ENCODE results near the gene ZBTB16. TPM values are rescaled to one million over a fixed set of nuclear protein-coding genes. Genes with fewer than 3 reads are reported as not detected.

The ZBTB16 gene
- total RNA-seq, 3 donors from 2014 or later: 4.9 to 82.1 (median 48.8) TPM

DNA sequence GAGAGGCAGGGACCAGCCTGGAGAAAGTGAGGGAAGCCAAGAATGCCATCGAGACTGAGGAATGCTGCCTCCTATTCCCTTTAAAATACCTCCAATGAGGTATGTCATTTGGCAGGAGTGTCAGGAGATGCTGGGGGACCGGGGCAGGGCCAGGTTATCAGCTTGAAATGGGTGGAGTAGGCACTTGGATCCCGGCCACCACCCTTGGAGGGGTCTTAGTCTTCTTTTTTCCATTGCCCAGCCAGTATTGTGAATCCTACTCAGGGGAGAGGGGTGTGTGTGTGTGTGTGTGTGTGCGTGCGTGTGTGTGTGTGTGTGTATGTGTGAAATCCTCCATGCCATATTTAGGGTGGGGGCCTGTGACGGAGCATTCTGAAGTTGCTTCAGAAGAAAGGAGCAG is 116.2 kb downstream of the ZBTB16 start:
- peaks cover 87% of the 10 kb centered on the region for H3K4me1 ChIP-seq (ENCODE audit: low read depth)
- intact Hi-C loops (cut with DNase I, micrococcal nuclease): no loop called here
- H3K9me3 ChIP-seq: no peaks in the 10 kb centered on the region
- DNase-seq: peak in 1 of 3 donors; percentile 28
- TF ChIP-seq, protein P1, sequence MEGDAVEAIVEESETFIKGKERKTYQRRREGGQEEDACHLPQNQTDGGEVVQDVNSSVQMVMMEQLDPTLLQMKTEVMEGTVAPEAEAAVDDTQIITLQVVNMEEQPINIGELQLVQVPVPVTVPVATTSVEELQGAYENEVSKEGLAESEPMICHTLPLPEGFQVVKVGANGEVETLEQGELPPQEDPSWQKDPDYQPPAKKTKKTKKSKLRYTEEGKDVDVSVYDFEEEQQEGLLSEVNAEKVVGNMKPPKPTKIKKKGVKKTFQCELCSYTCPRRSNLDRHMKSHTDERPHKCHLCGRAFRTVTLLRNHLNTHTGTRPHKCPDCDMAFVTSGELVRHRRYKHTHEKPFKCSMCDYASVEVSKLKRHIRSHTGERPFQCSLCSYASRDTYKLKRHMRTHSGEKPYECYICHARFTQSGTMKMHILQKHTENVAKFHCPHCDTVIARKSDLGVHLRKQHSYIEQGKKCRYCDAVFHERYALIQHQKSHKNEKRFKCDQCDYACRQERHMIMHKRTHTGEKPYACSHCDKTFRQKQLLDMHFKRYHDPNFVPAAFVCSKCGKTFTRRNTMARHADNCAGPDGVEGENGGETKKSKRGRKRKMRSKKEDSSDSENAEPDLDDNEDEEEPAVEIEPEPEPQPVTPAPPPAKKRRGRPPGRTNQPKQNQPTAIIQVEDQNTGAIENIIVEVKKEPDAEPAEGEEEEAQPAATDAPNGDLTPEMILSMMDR (IDR thresholded peaks at IDR 0.05): no peak
- H3K36me3 ChIP-seq (ENCODE audit: low read depth): no peaks in the 10 kb centered on the region
- H3K4me3 ChIP-seq: no peak overlapping the region
- no peak for ATAC-seq

DNA sequence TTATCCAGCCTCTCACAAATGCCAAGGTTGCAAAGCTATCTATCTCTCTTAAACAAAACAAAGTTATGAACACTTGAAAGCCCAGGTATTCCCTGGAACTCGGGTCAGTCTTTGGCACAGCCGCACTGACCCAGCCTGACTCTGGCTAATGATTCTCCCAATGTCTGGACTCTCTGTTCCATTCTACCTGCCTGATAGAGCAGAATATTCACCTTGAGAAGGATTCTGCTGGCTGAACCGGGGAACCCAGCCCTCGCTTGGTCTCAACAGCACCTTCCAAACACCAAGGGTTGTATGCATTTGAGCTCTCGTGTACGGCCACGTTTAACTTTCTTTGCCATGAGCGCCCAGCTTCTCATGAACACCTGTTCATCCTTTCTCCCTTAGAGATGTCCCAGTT is 116.8 kb downstream of the ZBTB16 start:
- no peaks in the 10 kb centered on the region for H3K9me3 ChIP-seq
- H3K4me1 ChIP-seq (ENCODE audit: low read depth): peaks cover 85% of the 10 kb centered on the region
- ATAC-seq (no peak), DNase-seq (peak in 1 of 3 donors; percentile 33)
- H3K4me3 ChIP-seq: no peak overlapping the region
- H3K36me3 ChIP-seq (ENCODE audit: low read depth): no peaks in the 10 kb centered on the region
- intact Hi-C loops (cut with DNase I, micrococcal nuclease): no loop called here
- TF ChIP-seq, protein P1 (IDR thresholded peaks at IDR 0.05): no peak

DNA sequence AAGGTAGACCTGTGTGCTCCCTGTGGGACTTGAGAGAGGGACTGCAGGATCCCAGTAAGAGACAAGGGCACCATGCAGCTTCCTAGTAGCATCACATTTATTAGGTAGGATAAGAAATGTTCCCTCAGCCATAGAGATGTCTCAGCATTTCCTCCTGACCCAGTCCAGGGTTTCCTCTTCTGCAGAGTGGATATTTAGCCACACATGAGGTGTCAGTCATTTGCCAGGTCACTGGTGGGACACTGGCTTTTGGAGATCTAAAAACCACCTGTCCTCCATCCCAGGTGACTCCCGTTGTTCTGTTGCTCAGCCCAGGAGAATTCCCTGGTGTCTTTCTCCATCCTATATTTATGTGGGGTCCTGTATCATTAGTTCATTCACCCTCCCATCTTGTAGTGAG is 119.1 kb downstream of the ZBTB16 start:
- intact Hi-C loops (cut with DNase I, micrococcal nuclease): no loop called here
- ATAC-seq (no peak), DNase-seq (peak in 1 of 3 donors; percentile 19)
- Histone ChIP-seq H3K4me1 (ENCODE audit: low read depth) (peaks cover 73% of the 10 kb centered on the region), H3K36me3 (ENCODE audit: low read depth) (no peaks in the 10 kb centered on the region), H3K4me3 (no peak overlapping the region), H3K9me3 (no peaks in the 10 kb centered on the region)
- TF ChIP-seq, protein P1 (IDR thresholded peaks at IDR 0.05): no peak

DNA sequence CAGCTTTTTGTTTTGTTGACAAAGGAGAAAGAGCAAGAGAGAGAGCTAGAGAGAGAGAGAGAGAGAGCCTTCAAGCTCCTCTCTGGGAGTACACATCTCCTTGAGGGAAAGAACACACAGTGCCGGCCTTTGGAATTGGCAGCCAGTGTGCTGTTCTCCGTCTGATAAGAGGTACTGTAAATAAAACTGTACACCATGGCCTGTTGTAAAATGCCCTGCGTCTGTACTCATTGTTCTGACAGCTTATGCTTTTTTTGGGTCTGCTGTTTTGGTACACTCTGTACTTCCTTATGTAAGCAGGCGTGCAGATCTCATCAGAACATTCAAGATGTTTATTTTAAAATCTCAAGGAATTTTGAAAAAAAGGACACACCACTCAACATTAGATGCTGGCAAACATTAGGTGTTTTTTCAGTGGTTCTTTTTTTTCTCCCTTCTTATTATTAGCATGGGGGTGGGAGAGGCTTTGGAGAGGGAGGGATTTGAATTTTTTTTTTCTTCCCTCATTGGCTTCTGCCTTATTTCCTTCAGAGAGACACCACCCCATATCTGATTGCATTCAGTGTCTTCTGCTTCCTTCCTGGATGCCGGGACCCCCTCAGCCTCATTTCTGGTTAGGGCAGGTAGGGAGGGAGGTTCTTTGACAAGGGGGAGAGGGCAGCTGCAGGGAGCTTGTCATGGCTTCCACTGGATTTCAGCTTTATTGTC is 119.9 kb downstream of the ZBTB16 start:
- Histone ChIP-seq H3K4me3 (peak overlapping the region; percentile 10), H3K9me3 (no peaks in the 10 kb centered on the region), H3K36me3 (ENCODE audit: low read depth) (no peaks in the 10 kb centered on the region), H3K4me1 (ENCODE audit: low read depth) (peaks cover 65% of the 10 kb centered on the region)
- DNase-seq: peak; percentile 66 to 85 (median 75)
- peak; percentile 88 for ATAC-seq
- TF ChIP-seq, protein P1 (IDR thresholded peaks at IDR 0.05): no peak
- intact Hi-C loops (cut with DNase I, micrococcal nuclease): no loop called here

DNA sequence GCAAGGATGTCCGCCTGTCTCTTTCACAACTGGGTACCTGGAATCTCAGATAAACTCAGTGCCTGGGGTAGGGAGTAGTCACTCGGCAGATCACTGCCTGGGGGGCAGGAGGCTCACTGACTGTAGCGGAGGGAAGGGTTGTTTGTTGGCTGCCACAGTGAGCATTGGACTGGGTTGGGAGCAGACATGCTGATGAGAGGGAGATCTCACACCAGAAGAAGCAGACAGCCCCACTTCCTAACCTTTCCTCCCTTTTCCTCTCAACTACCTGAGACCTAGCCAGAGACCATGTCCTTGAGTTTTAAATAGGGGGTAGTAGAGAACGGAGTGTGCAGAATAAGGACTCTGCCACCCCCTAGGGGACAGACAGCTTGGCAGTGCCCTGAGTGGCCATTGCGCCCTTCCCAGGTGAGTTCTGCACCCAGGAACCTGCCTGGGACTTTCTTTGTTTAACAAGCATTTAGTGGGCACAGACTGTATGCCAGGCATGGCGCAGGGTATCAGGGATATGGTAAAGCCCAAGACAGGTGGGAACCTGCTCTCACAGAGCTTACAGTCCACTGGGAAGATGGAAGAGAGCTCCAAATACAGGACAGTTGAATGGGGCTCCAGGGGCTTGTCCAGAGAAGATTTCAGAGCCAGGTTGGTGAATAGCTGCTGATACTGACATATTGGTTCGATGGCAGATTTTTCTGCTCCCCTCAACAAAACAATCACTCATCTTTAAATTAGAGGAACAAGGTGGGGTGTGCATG is 121.0 kb downstream of the ZBTB16 start:
- intact Hi-C loops (cut with DNase I, micrococcal nuclease): no loop called here
- TF ChIP-seq, protein P1 (IDR thresholded peaks at IDR 0.05): peak; percentile 55
- no peaks in the 10 kb centered on the region for H3K36me3 ChIP-seq (ENCODE audit: low read depth)
- peaks cover 58% of the 10 kb centered on the region for H3K4me1 ChIP-seq (ENCODE audit: low read depth)
- H3K4me3 ChIP-seq: no peak overlapping the region
- no peaks in the 10 kb centered on the region for H3K9me3 ChIP-seq
- ATAC-seq: peak; percentile 71
- peak; percentile 66 to 87 (median 78) for DNase-seq

Data from mucosa of descending colon (tissue), 3 donors.